Measurements from ENCODE around the gene ETV3L.
"Not testable (repeated sequence)": the region's sequence is repeated elsewhere in the genome, so short reads cannot be mapped to it uniquely, and the experiment has no call there.

Gene ETV3L

DNA sequence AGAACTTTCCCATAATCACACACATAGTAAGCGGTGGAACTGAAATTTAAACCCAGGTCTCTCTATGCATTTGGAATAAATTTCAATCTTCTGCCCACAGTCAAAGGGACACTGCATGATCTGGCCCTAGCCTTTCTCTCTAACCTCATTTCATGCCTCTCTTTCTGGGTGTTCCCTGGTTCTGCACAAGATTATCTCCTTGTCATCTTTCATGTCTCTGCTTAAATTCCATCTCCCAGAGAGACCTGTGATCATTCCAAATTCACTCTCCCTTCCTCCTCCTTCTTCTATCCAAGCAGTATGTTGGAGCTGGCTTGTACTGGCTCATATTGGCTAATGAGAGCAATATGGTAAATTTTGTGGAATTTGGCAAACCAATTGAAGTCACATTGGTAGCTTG is 22.2 kb downstream of the ETV3L start:
- DNase-seq (ENCODE audit: low read depth), result no peak

GRCh38 chr1:157073944-157074685 is 25.5 kb downstream of the ETV3L start:
- peak; percentile 75 for DNase-seq (ENCODE audit: low read depth)

- DNase-seq (ENCODE audit: low read depth), result no peak
Measured at GRCh38 chr1:157069601-157070000, 30.0 kb downstream of the ETV3L start.

DNA sequence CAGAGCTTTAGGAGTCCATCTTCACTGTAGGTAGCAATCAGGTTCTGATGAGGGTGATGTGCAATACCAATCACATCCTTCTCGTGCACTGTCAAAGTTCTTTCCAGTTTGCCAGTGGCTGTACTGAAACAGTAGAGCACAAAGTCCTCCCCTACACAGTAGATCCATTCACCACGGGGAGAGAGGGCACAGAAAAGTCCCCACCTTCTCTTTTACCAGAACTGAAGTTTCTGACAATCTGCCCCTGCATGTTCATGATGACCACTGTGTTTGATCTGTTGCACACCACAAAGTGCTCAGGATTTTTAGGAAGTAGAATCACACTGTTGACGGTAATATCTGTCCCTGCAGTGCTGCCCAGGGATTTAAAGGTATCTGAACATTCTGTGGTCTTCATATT is 40.4 kb downstream of the ETV3L start:
- not testable (repeated sequence) for DNase-seq (ENCODE audit: low read depth)

DNA sequence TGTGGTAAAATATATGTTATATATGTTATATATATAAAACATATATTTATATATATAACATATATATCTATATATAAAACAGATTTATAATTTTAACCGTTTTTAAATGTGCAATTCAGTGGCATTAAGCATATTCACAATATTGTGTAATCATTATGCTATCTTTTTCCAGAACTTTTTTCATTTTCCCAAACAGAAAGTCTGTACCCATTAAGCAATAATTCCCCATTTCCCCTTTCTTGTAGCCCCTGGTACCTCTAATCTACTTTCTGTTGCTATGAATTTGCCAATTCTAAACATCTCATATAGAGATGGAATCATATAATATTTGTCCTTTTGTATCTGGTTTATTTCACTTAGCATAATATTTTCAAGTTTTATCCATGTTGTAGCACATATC is 43.3 kb downstream of the ETV3L start:
- DNase-seq (ENCODE audit: low read depth), result no peak

GRCh38 chr1:157055729-157056128 is 43.9 kb downstream of the ETV3L start:
- DNase-seq (ENCODE audit: low read depth), result not testable (repeated sequence)

GRCh38 chr1:157050836-157051235 is 48.8 kb downstream of the ETV3L start:
- DNase-seq (ENCODE audit: low read depth), result no peak

DNA sequence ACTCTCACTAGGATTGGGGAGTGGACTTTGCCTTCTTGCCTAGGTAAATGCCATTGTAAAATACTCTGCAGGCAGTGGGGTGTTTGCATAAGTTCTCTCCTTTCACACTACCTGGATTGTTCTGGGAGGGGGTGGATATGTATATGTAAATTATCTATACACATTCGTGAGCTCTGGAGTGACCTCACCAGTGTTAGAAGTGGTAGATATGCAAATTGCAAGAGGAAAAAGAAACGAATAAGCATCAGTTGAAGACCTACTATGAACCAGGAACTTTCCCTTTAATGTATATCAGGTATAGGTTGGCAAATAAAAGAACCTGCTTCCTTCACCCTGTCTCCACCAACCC is 52.6 kb downstream of the ETV3L start:
- no peak for DNase-seq (ENCODE audit: low read depth)

- peak; percentile 93 for DNase-seq (ENCODE audit: low read depth)
Measured at GRCh38 chr1:157045250-157046218, 54.1 kb downstream of the ETV3L start, which contains the start of gene ARHGEF11. ARHGEF11 (minus strand) TSS chr1:157045742; CDS start chr1:157044330, 1,412 bp downstream.

DNA sequence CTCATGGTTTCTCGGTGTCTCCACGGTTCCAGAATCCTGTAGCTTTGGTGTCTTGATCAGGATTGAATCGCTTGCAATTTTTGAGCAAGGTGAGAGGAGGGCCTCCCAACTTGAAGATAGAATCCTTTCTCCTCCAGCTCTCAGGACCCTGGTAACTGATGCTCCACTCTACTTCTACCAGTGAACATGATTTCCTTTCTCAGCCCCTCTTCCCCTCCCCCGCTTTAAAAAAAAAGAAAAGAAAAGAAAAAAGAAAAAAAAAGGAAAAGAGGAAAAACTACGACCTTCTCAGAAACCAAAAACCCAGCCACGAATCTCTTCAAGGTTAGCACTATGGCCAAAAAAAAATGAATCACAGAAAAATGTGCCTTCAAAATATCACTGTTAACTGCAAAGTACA is 55.3 kb downstream of the ETV3L start:
- no peak for DNase-seq (ENCODE audit: low read depth)

DNA sequence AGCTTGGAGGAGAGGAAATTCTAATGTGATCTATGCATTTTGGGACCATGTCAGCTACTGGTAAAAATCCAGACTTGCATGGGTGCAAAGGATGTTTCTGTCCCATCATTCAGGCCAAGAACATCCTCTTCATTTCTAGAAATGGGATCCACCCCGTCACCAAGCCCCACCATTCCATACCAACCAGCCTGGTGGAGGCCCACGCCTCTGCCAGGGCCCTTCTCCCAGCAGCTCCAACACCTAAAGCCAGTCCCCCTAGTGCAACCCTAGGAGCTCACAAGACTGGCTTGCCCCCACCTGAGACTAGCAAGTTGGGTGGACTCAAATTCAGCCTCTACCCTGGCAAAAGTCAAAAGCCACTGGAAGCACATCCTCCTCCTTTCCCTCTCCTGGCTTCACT is 55.9 kb downstream of the ETV3L start:
- no peak for DNase-seq (ENCODE audit: low read depth)

GRCh38 chr1:157042846-157043245 is 56.8 kb downstream of the ETV3L start:
- DNase-seq (ENCODE audit: low read depth), result peak; percentile 16

Data from EH (cell line).